Measurements from ENCODE around the gene GRID2.

DNA sequence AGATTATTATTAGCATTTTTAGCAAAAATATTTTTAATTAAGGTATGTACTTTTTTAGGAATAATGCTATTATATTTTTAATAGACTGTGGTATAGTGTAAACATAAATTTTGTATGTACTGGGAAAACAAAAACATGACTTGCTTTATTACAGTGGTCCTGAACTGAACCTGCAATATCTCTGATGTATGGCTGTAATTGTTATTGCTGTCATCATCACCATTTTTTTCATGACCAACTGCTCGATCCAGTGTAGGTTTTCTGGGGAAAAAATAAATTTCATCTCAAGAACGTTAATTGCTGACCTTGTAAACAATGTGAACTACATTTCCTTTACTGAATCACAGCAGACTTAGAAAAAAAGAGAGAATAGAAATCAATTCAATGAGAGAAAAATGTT lies 1441.2 kb downstream of the GRID2 start:
- TF ChIP-seq, protein P1, sequence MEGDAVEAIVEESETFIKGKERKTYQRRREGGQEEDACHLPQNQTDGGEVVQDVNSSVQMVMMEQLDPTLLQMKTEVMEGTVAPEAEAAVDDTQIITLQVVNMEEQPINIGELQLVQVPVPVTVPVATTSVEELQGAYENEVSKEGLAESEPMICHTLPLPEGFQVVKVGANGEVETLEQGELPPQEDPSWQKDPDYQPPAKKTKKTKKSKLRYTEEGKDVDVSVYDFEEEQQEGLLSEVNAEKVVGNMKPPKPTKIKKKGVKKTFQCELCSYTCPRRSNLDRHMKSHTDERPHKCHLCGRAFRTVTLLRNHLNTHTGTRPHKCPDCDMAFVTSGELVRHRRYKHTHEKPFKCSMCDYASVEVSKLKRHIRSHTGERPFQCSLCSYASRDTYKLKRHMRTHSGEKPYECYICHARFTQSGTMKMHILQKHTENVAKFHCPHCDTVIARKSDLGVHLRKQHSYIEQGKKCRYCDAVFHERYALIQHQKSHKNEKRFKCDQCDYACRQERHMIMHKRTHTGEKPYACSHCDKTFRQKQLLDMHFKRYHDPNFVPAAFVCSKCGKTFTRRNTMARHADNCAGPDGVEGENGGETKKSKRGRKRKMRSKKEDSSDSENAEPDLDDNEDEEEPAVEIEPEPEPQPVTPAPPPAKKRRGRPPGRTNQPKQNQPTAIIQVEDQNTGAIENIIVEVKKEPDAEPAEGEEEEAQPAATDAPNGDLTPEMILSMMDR (IDR thresholded peaks at IDR 0.05) = no peak
- TF ChIP-seq ZFX (IDR thresholded peaks at IDR 0.05; ENCODE audit: borderline replicate concordance) = no peak
